Frontal cortex (tissue), 4 donors: ENCODE measurements around the gene LEF1. TPM values are rescaled to one million over a fixed set of nuclear protein-coding genes. Genes with fewer than 3 reads are reported as not detected.

Experiments
- DNase-seq, 2 donors: peaks; one replicate each; pipeline ENCODE4 v3.0.0; 2012; ENCODE audit warnings: low spot score in 2 of 2
- FAIRE-seq: peaks from 2 replicates; lab custom pipeline; 2012; peaks lifted over from hg19 to GRCh38; lab: Jason Lieb, UNC
- total RNA-seq: library from RNA; depleted of rRNA; stranded (reverse); fragments of >200 nt; gene quantifications from one replicate; pipeline ENCODE4 v1.2.3, GENCODE V29; 2014
- donor health status: control.
- donor health status: control.
- donor health status: control.

LEF1 gene
- total RNA-seq, 1 donor from 2014 or later: 6.1 TPM

GRCh38 chr4:108010167-108010566 is 158.6 kb downstream of the LEF1 start:
- DNase-seq (no peak), FAIRE-seq (no peak)

GRCh38 chr4:108008721-108009120 is 160.0 kb downstream of the LEF1 start:
- no peak for FAIRE-seq
- no peak for DNase-seq

GRCh38 chr4:108007984-108008383 is 160.7 kb downstream of the LEF1 start:
- DNase-seq (no peak), FAIRE-seq (no peak)

GRCh38 chr4:108006361-108006760 is 162.4 kb downstream of the LEF1 start:
- FAIRE-seq: no peak

DNA sequence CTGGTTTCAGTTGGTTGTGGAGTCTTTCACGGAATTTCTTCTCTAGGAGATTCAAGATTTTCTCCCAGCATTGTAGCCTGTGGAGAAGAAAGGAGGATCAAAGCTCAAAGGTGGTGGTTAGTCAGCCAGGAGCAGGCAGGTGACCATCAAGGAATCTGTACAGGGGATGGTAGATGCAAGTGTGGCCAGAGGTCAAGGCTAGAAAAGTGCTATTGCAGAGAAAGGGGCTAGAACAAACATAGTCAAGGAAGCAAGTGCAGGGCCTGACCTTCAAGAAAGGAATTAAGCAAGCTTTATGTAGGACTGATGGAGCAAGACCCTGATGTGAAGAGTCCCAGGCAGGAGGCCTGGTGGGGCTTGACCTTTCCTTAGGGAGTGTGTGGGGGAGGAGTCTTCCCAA is 162.9 kb downstream of the LEF1 start:
- no peak for DNase-seq
- FAIRE-seq: no peak

More at GRCh38 chr4:108006361-108006760, 162.4 kb downstream of the LEF1 start:
- DNase-seq: no peak

GRCh38 chr4:108004646-108005045 is 164.1 kb downstream of the LEF1 start:
- no peak for DNase-seq

DNA sequence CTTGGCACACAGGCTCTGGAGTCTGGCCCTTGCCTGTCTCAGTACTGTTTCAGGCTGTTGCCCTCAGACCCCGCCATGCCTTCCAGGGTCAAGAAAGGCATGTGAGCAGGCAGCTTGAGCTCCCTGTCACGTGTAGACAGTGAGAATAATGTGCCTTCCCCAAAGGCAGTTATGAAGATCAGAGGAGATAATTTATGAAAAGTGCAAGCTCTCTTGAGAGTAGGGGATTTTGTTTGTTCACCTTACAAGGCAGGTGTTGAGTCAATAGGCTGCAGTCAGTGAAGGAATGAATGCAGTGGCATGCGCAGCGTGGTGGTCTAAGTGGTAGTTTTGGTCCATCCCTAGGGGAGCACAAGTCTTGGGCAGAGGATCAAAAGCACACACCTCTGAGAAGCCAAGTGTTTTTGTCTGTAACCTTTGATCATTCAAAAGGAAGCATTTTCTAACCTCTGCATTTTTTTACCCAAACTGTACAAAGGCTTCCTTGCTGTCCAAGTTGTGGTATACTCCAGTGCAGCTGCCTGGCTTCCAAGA is 164.7 kb downstream of the LEF1 start:
- FAIRE-seq: no peak

More at GRCh38 chr4:108004646-108005045, 164.1 kb downstream of the LEF1 start:
- FAIRE-seq: no peak

DNA sequence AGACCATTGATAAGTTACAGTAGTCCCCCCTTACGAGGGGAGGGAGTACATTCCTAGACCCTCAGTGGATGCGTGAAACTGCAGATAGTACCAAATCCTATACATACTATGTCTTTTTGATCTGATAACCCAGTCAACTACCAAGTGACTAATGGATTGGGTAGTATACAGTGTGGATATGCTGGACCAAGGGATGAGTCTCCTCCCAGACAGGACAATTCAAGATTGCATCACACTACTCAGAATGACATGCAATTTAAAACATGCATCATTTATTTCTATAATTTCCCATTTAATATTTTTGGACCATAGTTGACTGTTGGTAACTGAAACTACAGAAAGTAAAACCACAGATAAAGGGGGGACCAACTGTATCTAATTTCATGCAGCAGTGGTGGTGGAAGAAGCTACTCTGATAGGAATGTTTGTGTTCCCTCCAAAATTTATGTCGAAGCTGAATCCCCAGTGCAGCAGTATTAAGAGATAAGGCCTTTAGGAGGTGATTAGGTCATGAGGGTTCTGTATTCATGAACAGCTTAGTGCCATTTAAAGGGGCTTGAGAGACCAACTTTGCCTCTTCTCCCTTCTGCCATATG is 167.1 kb downstream of the LEF1 start:
- FAIRE-seq (no peak), DNase-seq (no peak)

More for the DNA sequence above, 164.7 kb downstream of the LEF1 start:
- DNase-seq: no peak

GRCh38 chr4:107999932-108000539 is 168.7 kb downstream of the LEF1 start:
- FAIRE-seq (no peak), DNase-seq (no peak)

DNA sequence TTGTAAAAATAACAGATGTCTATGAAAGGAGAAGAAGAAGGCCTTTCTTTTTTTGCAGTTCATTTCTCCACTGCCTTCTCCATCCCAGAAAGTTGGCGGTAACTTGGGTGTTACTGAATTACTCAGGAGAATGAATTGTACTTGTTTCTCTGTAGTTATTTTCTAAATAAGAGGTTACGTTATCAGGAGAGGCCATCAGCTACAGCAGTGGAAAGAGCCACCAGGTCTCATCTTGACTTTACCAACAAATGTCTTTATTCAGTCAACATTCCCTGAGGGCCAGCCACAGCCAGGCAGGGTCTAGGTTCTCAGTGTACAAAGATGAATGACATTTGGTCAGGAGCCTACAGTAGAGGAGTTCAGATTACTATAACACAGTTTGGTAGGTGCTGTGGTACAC is 170.9 kb downstream of the LEF1 start:
- no peak for FAIRE-seq

More for the DNA sequence above, 170.9 kb downstream of the LEF1 start:
- DNase-seq: no peak

Other genes with a start within 250 kb of the LEF1 start
- gene CYP2U1, start 237.4 kb downstream of the LEF1 start, total RNA-seq: 11.4 TPM
- gene HADH, start 179.0 kb downstream of the LEF1 start, total RNA-seq: 10.6 TPM